Measurements from ENCODE around the gene FUBP1. TPM values are rescaled to one million over a fixed set of nuclear protein-coding genes. Genes with fewer than 3 reads are reported as not detected.

FUBP1 gene
- total and polyA plus RNA-seq, 2 of the 13 experiments (the other 11 are each of a cell fraction or from before 2014, with no cell fraction given): 98.1 to 166 TPM

- TF ChIP-seq HOXA7 (CRISPR knock-in tag; IDR thresholded peaks at IDR 0.05): no peak
- TF ChIP-seq ELF3 (CRISPR knock-in tag; IDR thresholded peaks at IDR 0.05): 0 out of 2 replicates have a peak, but pooled peaks have one; percentile 11
- no peak for TF ChIP-seq FOXO4 (CRISPR knock-in tag; conservative IDR thresholded peaks at IDR 0.05)
- TF ChIP-seq DRAP1 (CRISPR knock-in tag; IDR thresholded peaks at IDR 0.05): no peak
- peak; percentile 75; the same call in 1 of the 2 replicates for TF ChIP-seq DDIT3 (CRISPR knock-in tag; IDR thresholded peaks at IDR 0.05)
- TF ChIP-seq PHF21A (CRISPR knock-in tag; IDR thresholded peaks at IDR 0.05): no peak
- no peak for TF ChIP-seq MZF1 (CRISPR knock-in tag; IDR thresholded peaks at IDR 0.05; ENCODE audit: borderline replicate concordance)
- TF ChIP-seq ZNF629 (CRISPR knock-in tag; conservative IDR thresholded peaks at IDR 0.05): no peak
- no peak for TF ChIP-seq SRF (IDR thresholded peaks at IDR 0.05; ENCODE audit: low read depth, low read length)
- no peak; the same call in 1 of the 2 replicates for TF ChIP-seq SIN3A (IDR thresholded peaks at IDR 0.05; ENCODE audit: borderline replicate concordance, low read depth, low read length)
- TF ChIP-seq POLR2AphosphoS2 (IDR thresholded peaks at IDR 0.05; ENCODE audit: low read depth, low read length): peak; percentile 97
- no peak for TF ChIP-seq SYNCRIP (IDR thresholded peaks at IDR 0.05; ENCODE audit: insufficient read depth, low read depth, low read length)
- peak; percentile 97 for TF ChIP-seq SIX1 (CRISPR knock-in tag; IDR thresholded peaks at IDR 0.05; ENCODE audit: borderline replicate concordance)
- TF ChIP-seq ZNF816 (CRISPR knock-in tag; IDR thresholded peaks at IDR 0.05; ENCODE audit: borderline replicate concordance): no peak
- no peak for TF ChIP-seq AGO2 (optimal IDR thresholded peaks at IDR 0.05; ENCODE audit: low read depth, low read length)
- no peak for TF ChIP-seq KMT2A (CRISPR knock-in tag; IDR thresholded peaks at IDR 0.05)
- TF ChIP-seq TGIF2 (CRISPR knock-in tag; IDR thresholded peaks at IDR 0.05): no peak
- TF ChIP-seq NFIC (IDR thresholded peaks at IDR 0.05; ENCODE audit: low read length): peak; percentile 85; the same call in 1 of the 2 replicates
- TF ChIP-seq ZNF317 (CRISPR knock-in tag; IDR thresholded peaks at IDR 0.05): no peak
- peak in 1 of 2 experiments; percentile 8; a peak in 1 of 4 replicates for TF ChIP-seq KLF16 (CRISPR knock-in tag; IDR thresholded peaks at IDR 0.05)
- no peak for TF ChIP-seq ZNF672 (CRISPR knock-in tag; IDR thresholded peaks at IDR 0.05)
- TF ChIP-seq ZNF652 (CRISPR knock-in tag; IDR thresholded peaks at IDR 0.05; ENCODE audit: borderline replicate concordance, low read depth): no peak
- no peak for TF ChIP-seq SMARCC2 (IDR thresholded peaks at IDR 0.05)
- TF ChIP-seq ZFYVE20 (CRISPR knock-in tag; IDR thresholded peaks at IDR 0.05; ENCODE audit: borderline replicate concordance, low read depth): no peak
- TF ChIP-seq HHEX (CRISPR knock-in tag; IDR thresholded peaks at IDR 0.05): no peak
- TF ChIP-seq DMTF1 (CRISPR knock-in tag; IDR thresholded peaks at IDR 0.05): no peak
- TF ChIP-seq TBX2 (CRISPR knock-in tag; IDR thresholded peaks at IDR 0.05; ENCODE audit: borderline replicate concordance): no peak
- TF ChIP-seq ZNF367 (CRISPR knock-in tag; IDR thresholded peaks at IDR 0.05; ENCODE audit: borderline replicate concordance): no peak
These were observed 25.2 kb upstream of the FUBP1 start (continued) for GRCh38 chr1:78003882-78004718.
